HEK293 (cell line): ENCODE data around the gene MFSD2A.

Source experiments
- PRDM2 ChIP-seq: fragments of 450-650 bp; formaldehyde crosslinking; IDR thresholded peaks from 2 replicates; pipeline ENCODE4 v1.5.1; 2016; ENCODE audit warnings: missing biosample characterization, missing genetic modification characterization, borderline replicate concordance

Gene MFSD2A

GRCh38 chr1:40017951-40018575, 63.1 kb downstream of the MFSD2A start (continued):
- no peak for TF ChIP-seq PRDM2
